Measurements from ENCODE around the gene THOC6.

Gene THOC6

GRCh38 chr16:2985462-2985861 is 38.4 kb upstream of the THOC6 start:
- TF ChIP-seq GATA2 (IDR thresholded peaks at IDR 0.05; ENCODE audit: low read depth, low read length) (no peak), GATA3 (IDR thresholded peaks at IDR 0.05; ENCODE audit: low read depth, low read length) (no peak)

- no peak for TF ChIP-seq GATA3 (IDR thresholded peaks at IDR 0.05; ENCODE audit: low read depth, low read length)
- TF ChIP-seq GATA2 (IDR thresholded peaks at IDR 0.05; ENCODE audit: low read depth, low read length), result no peak
Observed at GRCh38 chr16:2985893-2986355, 37.9 kb upstream of the THOC6 start.

DNA sequence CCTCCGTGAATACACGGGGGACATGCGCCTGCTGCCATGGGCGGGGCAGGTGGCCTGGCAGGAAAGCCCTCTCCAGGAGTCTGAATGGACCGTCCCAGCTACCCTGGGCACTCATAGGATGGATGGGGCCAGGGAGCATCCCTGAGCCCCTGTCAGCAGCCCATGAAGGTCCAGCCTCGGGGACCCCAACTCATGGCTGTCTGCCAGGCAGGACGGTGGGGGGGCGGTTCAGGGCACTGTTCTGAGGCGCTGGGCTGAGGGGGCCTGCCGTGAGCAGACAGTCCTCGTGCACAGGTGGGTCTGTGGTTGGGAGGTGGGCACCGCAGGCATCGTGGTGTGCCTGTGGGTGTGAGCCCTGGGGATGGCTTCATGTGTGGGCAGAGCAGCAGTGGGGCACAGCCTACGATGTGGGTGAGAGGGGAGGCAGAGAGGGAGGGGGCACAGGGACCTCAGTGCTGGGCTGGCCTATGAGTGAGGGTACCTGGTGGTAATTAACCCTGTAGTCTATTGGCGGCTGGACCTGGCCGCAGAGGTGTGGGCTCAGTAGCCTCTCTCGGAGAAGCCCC is 37.1 kb upstream of the THOC6 start:
- TF ChIP-seq GATA3 (IDR thresholded peaks at IDR 0.05; ENCODE audit: low read depth, low read length) (no peak), GATA2 (IDR thresholded peaks at IDR 0.05; ENCODE audit: low read depth, low read length) (no peak)

- TF ChIP-seq GATA3 (IDR thresholded peaks at IDR 0.05; ENCODE audit: low read depth, low read length) (no peak), GATA2 (IDR thresholded peaks at IDR 0.05; ENCODE audit: low read depth, low read length) (no peak)
Observed at GRCh38 chr16:2987286-2987685, 36.5 kb upstream of the THOC6 start.

GRCh38 chr16:2987833-2988232 is 36.0 kb upstream of the THOC6 start:
- TF ChIP-seq GATA3 (IDR thresholded peaks at IDR 0.05; ENCODE audit: low read depth, low read length) (no peak), GATA2 (IDR thresholded peaks at IDR 0.05; ENCODE audit: low read depth, low read length) (no peak)

DNA sequence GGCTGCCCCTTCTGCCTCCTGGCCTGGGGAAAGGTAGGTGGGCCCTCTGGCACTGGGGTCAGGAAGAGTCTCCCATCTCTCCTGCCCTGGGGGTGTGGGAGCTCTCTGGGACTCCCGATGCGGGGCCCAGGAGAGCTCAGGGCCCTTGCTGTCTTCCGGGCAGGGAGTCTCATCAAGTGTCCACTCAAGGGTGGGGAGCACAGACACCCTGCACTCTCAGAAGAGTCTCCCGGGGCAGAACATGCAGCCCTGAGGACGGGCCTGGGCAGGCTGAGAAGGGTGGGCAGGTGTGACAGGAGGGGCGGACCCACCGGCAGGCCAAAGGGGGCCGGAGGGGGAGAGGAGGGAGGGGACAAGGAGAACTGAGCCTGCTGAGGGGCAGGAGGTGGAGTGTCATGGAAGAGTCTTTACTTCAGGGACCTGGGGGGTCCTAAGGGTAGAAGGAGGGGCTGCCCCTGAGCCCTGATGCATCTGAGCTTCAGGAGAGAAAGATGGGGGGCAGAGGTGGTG is 35.2 kb upstream of the THOC6 start:
- no peak for TF ChIP-seq GATA3 (IDR thresholded peaks at IDR 0.05; ENCODE audit: low read depth, low read length)
- no peak for TF ChIP-seq GATA2 (IDR thresholded peaks at IDR 0.05; ENCODE audit: low read depth, low read length)

GRCh38 chr16:2990891-2991290 is 32.9 kb upstream of the THOC6 start:
- TF ChIP-seq GATA3 (IDR thresholded peaks at IDR 0.05; ENCODE audit: low read depth, low read length) (no peak), GATA2 (IDR thresholded peaks at IDR 0.05; ENCODE audit: low read depth, low read length) (no peak)

DNA sequence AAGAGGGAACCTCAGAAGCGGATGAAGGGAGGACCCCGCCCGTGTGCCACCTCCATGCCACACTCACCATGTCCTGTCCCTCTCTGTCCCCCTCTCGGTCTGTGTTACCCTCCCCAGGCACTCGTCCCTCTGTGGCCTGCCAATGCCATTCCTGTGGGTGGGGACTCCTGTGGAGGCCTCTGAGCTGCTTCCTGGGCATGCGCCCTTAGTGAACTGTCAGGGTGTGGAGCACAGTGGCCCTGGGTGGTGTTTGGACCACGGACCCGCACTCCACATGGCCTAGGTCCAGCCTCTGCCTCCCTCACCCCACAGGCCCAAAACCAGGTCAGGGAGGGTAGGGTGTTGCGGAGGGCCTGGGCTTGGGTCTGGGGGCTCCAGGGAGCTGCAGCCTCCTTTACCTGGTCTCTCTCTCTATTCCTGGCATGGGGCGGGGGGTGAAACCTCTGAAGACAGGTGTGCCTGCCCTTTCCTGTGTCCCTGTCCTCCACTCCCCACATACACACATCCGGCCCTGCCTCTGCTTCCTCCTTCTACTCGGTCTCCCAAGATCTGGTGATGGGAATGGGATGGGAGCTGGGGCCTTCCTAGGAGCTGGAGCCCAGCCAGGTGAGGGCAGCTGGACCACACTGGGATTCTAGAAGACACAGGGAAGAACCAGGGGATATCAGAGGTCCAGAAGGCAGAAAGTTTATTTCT is 32.1 kb upstream of the THOC6 start:
- TF ChIP-seq GATA3 (IDR thresholded peaks at IDR 0.05; ENCODE audit: low read depth, low read length), result no peak
- TF ChIP-seq GATA2 (IDR thresholded peaks at IDR 0.05; ENCODE audit: low read depth, low read length), result no peak

- no peak for TF ChIP-seq GATA3 (IDR thresholded peaks at IDR 0.05; ENCODE audit: low read depth, low read length)
- no peak for TF ChIP-seq GATA2 (IDR thresholded peaks at IDR 0.05; ENCODE audit: low read depth, low read length)
Observed at GRCh38 chr16:2992383-2993081, 31.3 kb upstream of the THOC6 start.

DNA sequence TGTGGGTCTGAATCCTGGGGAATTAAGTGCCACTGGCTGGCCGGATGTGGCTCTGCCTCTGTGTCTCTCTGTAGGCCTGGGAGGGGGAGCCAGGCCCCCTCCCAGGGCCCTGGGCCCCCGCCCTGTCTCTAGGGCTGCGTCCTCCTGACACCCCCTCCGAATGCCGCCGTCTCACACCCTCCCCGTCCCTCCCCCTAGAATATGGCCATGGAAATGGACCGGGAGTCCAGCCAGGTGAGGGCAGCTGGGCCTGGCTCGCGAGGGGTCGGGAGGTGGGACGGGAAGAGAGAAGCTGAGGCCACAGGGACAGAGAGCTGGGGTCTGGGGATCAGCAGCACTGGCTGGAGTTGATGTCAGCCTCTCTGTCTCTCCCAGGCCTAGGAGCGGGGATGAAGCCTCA is 27.5 kb upstream of the THOC6 start:
- TF ChIP-seq GATA2 (IDR thresholded peaks at IDR 0.05; ENCODE audit: low read depth, low read length) (no peak), GATA3 (IDR thresholded peaks at IDR 0.05; ENCODE audit: low read depth, low read length) (no peak)

- TF ChIP-seq GATA3 (IDR thresholded peaks at IDR 0.05; ENCODE audit: low read depth, low read length), result no peak
- TF ChIP-seq GATA2 (IDR thresholded peaks at IDR 0.05; ENCODE audit: low read depth, low read length), result no peak
Observed at GRCh38 chr16:2999929-3000328, 23.9 kb upstream of the THOC6 start.

DNA sequence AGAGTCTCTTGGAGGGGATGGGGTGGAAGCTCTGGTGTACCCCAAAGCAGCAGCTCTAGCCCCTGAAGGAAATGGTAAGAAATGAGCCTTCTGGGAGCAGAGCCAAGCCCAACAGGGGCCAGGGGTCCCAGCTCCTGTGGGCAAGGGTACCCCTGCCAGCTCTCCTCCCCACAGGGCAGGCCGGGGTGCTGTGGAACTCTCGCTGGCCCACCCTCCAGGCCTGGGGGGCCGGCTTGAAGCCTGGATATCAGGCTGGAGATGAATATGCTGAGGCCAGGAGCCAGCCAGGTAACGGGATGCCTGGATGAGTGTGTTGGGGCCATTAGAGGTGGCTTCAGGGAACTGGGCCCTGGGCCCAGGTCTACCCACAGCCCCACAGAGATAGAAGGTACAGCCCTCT is 23.3 kb upstream of the THOC6 start:
- TF ChIP-seq GATA3 (IDR thresholded peaks at IDR 0.05; ENCODE audit: low read depth, low read length), result no peak
- no peak for TF ChIP-seq GATA2 (IDR thresholded peaks at IDR 0.05; ENCODE audit: low read depth, low read length)

DNA sequence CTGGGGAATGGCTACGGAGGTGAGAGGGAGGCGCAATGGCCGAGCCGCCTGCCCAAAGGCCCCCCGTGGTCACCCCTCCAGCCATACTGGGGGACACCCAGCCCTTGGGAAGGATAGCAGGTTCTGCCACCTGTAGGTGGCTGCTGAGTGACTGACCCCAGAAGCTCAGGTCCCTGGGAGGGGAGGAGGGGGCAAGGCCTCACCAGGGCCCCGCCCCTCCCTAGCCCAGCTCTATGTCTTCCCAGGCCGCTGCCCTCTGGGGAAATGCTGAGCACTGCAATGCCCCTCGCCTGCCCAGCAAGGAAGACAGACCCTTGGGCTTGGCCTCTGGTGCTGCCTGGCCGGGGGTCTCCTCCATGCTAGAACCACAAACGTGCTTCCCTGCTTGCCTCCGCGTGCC is 22.5 kb upstream of the THOC6 start:
- TF ChIP-seq GATA2 (IDR thresholded peaks at IDR 0.05; ENCODE audit: low read depth, low read length) (no peak), GATA3 (IDR thresholded peaks at IDR 0.05; ENCODE audit: low read depth, low read length) (no peak)

DNA sequence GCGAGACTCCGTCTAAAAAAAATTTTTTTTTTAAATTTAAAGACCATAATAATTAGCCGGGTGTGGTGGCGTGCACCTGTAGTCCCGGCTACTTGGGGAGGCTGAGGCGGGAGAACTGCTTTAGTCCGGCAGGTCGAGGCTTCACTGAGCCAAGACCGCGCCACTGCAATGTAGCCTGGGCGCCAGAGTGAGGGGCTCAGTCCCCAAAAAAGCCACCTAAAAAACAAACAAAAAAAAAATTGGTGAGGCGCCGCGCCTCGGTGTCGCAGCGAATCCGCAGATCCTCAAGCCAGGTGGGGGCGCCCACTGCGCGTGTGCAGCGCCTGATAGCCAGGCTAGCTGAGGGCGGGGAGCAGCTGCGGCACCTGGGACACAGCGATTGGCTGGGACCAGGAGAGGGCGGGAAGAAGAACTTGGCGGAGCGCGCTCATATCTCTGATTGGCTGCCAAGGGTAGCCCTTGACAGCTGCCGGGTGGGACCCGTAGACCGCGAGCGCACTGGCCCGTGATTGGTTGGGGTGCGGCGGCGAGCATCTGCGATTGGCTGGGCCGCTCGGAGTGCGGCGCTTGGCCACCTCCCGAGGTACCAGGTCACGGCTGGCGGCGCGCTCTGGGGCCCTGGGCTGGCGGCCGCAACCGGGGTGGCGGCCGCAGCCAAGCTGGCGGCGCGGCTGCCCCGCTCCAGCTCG is 20.1 kb upstream of the THOC6 start:
- no peak for TF ChIP-seq GATA3 (IDR thresholded peaks at IDR 0.05; ENCODE audit: low read depth, low read length)
- no peak for TF ChIP-seq GATA2 (IDR thresholded peaks at IDR 0.05; ENCODE audit: low read depth, low read length)
